C4-2B (cell line): Measurements from ENCODE around the gene NCOR2.
"Not testable (repeated sequence)": the region's sequence is repeated elsewhere in the genome, so short reads cannot be mapped to it uniquely, and the experiment has no call there.

Experiments used
- H3K27ac ChIP-seq: fragments of 450-650 bp; 2 replicates; pipeline ENCODE4 v1.5.1; 2017
- CTCF ChIP-seq: fragments of 450-650 bp; conservative IDR thresholded peaks from 2 replicates; pipeline ENCODE4 v1.5.1; 2017; ENCODE audit warnings: mild to moderate bottlenecking
- ZFX ChIP-seq: fragments of 450-650 bp; IDR thresholded peaks from 2 replicates; pipeline ENCODE4 v1.6.1; 2017

The NCOR2 gene

GRCh38 chr12:124588018-124588634, 20.7 kb upstream of the NCOR2 start:
- TF ChIP-seq ZFX (no peak), CTCF (no peak)
- H3K27ac ChIP-seq: no peak overlapping the region

GRCh38 chr12:124586756-124587155, 19.3 kb upstream of the NCOR2 start:
- TF ChIP-seq CTCF: no peak
- TF ChIP-seq ZFX: no peak
- no peak overlapping the region for H3K27ac ChIP-seq

DNA sequence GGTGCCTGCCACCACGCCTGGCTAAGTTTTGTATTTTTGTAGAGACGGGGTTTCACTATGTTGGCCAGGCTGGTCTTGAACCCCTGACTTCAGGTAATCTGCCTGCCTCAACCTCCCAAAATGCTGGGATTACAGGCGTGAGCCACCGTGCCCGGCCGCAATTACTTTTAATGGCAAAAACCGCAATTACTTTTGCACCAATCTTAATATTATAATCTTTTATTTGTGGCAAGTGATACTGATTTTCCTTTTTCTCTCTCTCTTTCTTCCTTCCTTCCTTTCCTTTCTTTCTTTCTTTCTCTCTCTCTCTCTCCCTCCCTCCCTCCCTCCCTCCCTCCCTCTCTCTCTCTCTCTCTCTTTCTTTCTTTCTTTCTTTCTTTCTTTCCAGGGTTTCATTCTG, 17.1 kb upstream of the NCOR2 start:
- not testable (repeated sequence) for H3K27ac ChIP-seq

GRCh38 chr12:124583854-124584253, 16.4 kb upstream of the NCOR2 start:
- TF ChIP-seq ZFX (no peak), CTCF (no peak)
- no peak overlapping the region for H3K27ac ChIP-seq

DNA sequence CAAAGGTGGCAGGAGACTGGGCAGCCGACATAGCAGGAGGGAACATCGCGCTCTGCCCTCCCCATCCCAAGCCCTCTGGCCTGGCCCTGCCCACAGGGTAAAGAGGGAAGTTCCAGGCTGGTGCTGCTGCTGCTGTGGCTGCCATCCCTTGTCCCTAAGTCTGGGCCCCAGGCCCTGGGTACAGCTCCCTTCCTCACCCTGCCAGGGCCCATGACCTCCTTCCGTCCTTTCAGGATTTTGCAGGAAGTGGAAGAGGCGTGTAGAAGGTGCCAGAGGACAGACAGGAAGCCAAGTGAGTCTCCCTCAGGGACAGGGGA, 14.7 kb upstream of the NCOR2 start:
- H3K27ac ChIP-seq: no peak overlapping the region
- TF ChIP-seq ZFX (no peak), CTCF (no peak)

DNA sequence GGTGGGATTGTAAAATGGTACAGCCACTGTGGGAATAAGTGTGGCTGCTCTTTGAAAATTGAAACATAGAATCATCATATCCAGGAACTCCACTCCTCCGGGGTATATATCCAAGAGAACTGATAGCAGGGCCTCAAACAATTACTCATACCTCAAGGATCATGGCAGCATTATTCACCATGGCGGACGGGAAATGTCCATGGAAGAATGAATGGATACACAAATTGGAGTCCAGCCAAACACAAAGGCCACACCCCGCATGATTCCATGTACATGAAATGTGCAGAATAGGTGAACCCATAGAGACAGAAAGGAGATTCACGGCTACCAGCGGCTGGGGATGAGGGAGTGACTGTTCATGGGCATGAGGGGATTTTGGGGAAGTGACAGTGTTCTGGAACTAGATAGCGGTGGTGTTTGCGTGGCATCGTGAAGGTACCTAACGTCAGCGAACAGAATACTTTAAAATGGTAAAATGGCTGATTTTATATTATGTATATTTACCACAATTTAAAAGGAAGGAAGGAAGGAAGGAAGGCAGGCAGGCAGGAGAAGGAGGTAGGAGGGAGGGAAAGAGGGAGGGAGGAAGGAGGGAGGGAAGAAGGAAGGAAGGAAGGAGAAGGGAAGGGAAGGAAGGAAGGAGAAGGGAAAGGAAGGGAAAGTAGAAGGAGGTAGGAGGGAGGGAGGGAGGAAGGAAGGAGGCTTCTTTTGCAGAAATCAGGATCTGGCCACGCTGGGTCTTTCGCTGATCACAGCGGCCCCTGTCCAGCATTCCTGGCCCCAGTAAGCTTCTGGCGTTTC, 14.1 kb upstream of the NCOR2 start:
- H3K27ac ChIP-seq: no peak overlapping the region
- TF ChIP-seq CTCF (no peak), ZFX (no peak)

DNA sequence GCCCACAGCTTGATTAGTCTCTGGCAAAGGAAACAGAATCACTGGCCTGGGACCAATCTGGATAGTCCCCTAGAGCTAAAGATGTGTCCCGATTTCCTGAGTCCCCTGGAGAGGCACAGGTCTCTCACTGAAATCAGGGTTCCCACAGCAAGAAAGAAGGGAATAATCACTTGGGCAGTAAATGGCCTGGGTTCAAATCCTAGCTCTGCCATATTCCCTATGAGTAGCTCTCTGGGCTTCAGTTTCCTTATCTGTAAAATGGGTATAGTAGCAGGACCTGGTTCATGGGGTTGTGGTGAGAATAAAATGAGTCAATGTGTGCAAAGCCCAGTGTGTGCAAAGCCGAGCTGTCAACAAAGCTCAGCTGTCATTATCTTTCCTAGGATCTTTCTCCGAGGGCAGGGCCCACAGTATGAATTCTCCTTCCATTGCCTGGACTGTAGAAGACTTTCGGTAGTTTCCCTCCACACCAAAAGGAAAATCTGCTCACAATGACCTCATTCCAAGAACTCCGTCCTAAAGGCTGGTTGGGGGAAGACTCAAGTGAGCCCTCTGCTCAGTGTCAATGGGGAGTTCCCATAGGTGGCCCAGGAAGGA, 12.6 kb upstream of the NCOR2 start:
- no peak overlapping the region for H3K27ac ChIP-seq
- TF ChIP-seq ZFX (no peak), CTCF (no peak)

DNA sequence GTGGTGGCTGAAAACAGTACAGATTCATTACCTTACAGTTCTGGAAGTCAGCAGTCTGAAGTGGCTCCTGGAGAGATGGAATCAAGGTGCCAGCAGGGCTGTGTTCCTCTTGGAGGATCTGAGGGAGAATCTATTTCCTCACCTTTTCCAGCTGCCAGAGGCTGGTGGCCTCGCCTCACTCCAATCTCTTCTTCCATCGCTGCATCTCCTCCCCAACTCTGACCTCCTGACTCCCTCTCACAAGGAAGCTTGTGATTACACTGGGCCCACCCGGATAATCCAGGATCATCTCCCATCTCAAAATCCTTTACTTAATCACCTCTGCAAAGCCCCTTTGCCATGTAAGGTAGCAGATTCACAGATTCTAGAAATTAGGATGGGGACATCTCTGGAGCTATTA, 11.4 kb upstream of the NCOR2 start:
- TF ChIP-seq CTCF (no peak), ZFX (no peak)
- H3K27ac ChIP-seq: no peak overlapping the region
